ENCODE results near the gene NAV1.

The NAV1 gene

DNA sequence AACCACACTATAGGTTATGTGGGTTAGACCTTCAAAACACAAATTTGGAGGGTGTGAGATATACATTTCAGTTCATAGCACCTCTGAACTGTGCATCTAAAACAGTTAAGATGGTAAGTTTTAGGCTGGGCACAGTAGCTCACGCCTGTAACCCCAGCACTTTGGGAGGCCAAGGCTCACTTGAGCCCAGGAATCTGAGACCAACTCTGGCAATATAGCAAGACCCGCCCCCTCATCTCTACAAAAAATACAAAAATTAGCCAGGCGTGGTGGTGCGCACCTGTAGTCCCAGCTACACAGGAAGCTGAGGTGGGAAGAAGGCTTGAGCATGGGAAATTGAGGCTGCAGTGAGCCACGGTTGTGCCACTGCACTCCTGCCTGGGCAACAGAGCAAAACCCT is 47.9 kb downstream of the NAV1 start:
- no peak for DNase-seq (ENCODE audit: low read depth)

GRCh38 chr1:201587729-201588128 is 48.8 kb downstream of the NAV1 start:
- no peak for DNase-seq (ENCODE audit: low read depth)
